Mesenchymal stem cell (in vitro differentiated cells and primary cell): Measurements from ENCODE around the gene PTMA.

Source experiments
- DNase-seq: peaks from one replicate; pipeline ENCODE4 v3.0.0-alpha.2; 2013
- H2AFZ ChIP-seq: one replicate; pipeline ENCODE4 v1.6.1; 2013; ENCODE audit warnings: low read depth, mild to moderate bottlenecking, control low read depth, inconsistent platforms, low read length, moderate library complexity
- H2AK5ac ChIP-seq: 2 replicates; pipeline ENCODE4 v1.6.1; 2013; ENCODE audit warnings: low read length, moderate library complexity, mild to moderate bottlenecking, inconsistent platforms; ENCODE audit not compliant: severe bottlenecking
- H2BK120ac ChIP-seq: one replicate; pipeline ENCODE4 v1.6.1; 2013; ENCODE audit warnings: low read depth, mild to moderate bottlenecking, inconsistent platforms, low read length, moderate library complexity
- H2BK12ac ChIP-seq, 2 experiments: one replicate each; pipeline ENCODE4 v1.6.1; 2013; ENCODE audit warnings: inconsistent platforms in 2 of 2, low read length in 2 of 2, mild to moderate bottlenecking in 2 of 2, moderate library complexity in 2 of 2, control low read depth in 1 of 2
- H2BK15ac ChIP-seq: one replicate; pipeline ENCODE4 v1.6.1; 2013; ENCODE audit warnings: mild to moderate bottlenecking, low read depth, inconsistent platforms; ENCODE audit not compliant: poor library complexity, severe bottlenecking
- H2BK5ac ChIP-seq: 2 replicates; pipeline ENCODE4 v1.6.1; 2013; ENCODE audit warnings: low read depth, mild to moderate bottlenecking, low read length, control low read depth, inconsistent platforms; ENCODE audit not compliant: poor library complexity, severe bottlenecking
- H3K14ac ChIP-seq, 2 experiments: one replicate each; pipeline ENCODE4 v1.6.1; 2013; ENCODE audit warnings: inconsistent platforms in 2 of 2, low read length in 2 of 2, control low read depth in 1 of 2, mild to moderate bottlenecking in 1 of 2, moderate library complexity in 1 of 2
- H3K18ac ChIP-seq, 2 experiments: one replicate each; pipeline ENCODE4 v1.6.1; 2013; ENCODE audit warnings: inconsistent platforms in 2 of 2, low read length in 2 of 2, control low read depth in 1 of 2, low read depth in 1 of 2, mild to moderate bottlenecking in 1 of 2
- H3K23ac ChIP-seq, 2 experiments: one replicate each; pipeline ENCODE4 v1.6.1; 2013; ENCODE audit warnings: inconsistent platforms in 2 of 2, low read length in 2 of 2, mild to moderate bottlenecking in 2 of 2, moderate library complexity in 2 of 2, control low read depth in 1 of 2
- H3K27ac ChIP-seq: 2 replicates; pipeline ENCODE4 v1.5.1; 2013; ENCODE audit warnings: mild to moderate bottlenecking, moderate library complexity, low read length, control low read depth, inconsistent platforms; ENCODE audit not compliant: poor library complexity, severe bottlenecking
- H3K27me3 ChIP-seq, 2 experiments: 2 replicates each; pipeline versions ENCODE4 v1.6.1 to v1.7.0; 2013; ENCODE audit warnings: low read length in 2 of 2, mild to moderate bottlenecking in 2 of 2, moderate library complexity in 2 of 2, control low read depth in 1 of 2, inconsistent platforms in 1 of 2; ENCODE audit not compliant: control insufficient read depth in 1 of 2, insufficient read depth in 1 of 2
- H3K36me3 ChIP-seq, 2 experiments: 2 replicates each; pipeline versions ENCODE4 v1.6.1 to v1.7.0; 2013; ENCODE audit warnings: low read length in 2 of 2, control low read depth in 1 of 2, inconsistent platforms in 1 of 2, low read depth in 1 of 2, mild to moderate bottlenecking in 1 of 2; ENCODE audit not compliant: insufficient read depth in 2 of 2, control insufficient read depth in 1 of 2
- H3K4ac ChIP-seq, 2 experiments: one replicate each; pipeline ENCODE4 v1.6.1; 2013; ENCODE audit warnings: inconsistent platforms in 2 of 2, low read length in 2 of 2, mild to moderate bottlenecking in 2 of 2, moderate library complexity in 2 of 2, control low read depth in 1 of 2, low read depth in 1 of 2
- H3K4me1 ChIP-seq: 2 replicates; pipeline ENCODE4 v1.6.1; 2013; ENCODE audit warnings: low read depth, low read length, control low read depth; ENCODE audit not compliant: control insufficient read depth, insufficient read depth
- H3K4me2 ChIP-seq: 2 replicates; pipeline ENCODE4 v1.6.1; 2013; ENCODE audit warnings: low read length, mild to moderate bottlenecking, inconsistent platforms; ENCODE audit not compliant: poor library complexity, severe bottlenecking
- H3K4me3 ChIP-seq, 2 experiments: 2 replicates each; pipeline versions ENCODE4 v1.5.1 to v1.7.0; 2013; ENCODE audit warnings: low read length in 2 of 2, mild to moderate bottlenecking in 2 of 2, control low read depth in 1 of 2, low read depth in 1 of 2; ENCODE audit not compliant: insufficient read depth in 1 of 2
- H3K79me1 ChIP-seq: replicated peaks from 2 replicates; pipeline ENCODE4 v1.6.1; 2013; ENCODE audit warnings: mild to moderate bottlenecking, control low read depth, low read length, inconsistent platforms; ENCODE audit not compliant: poor library complexity, severe bottlenecking
- H3K9ac ChIP-seq: 2 replicates; pipeline ENCODE4 v1.7.0; 2013; ENCODE audit warnings: mild to moderate bottlenecking, low read length, moderate library complexity
- H3K9me3 ChIP-seq: 2 replicates; pipeline ENCODE4 v1.7.0; 2013; ENCODE audit warnings: mild to moderate bottlenecking, low read length; ENCODE audit not compliant: control insufficient read depth
- H4K8ac ChIP-seq: one replicate; pipeline ENCODE4 v1.6.1; 2013; ENCODE audit warnings: inconsistent platforms, mild to moderate bottlenecking, low read length, moderate library complexity
- H4K91ac ChIP-seq: one replicate; pipeline ENCODE4 v1.6.1; 2013; ENCODE audit warnings: mild to moderate bottlenecking, low read length, inconsistent platforms
- WGBS: methylation state at CpG from one replicate; pipeline ENCODE4 v1.1.7; 2013; ENCODE audit warnings: mixed read lengths; 5-methylcytosine and 5-hydroxymethylcytosine counted together

The PTMA gene

DNA sequence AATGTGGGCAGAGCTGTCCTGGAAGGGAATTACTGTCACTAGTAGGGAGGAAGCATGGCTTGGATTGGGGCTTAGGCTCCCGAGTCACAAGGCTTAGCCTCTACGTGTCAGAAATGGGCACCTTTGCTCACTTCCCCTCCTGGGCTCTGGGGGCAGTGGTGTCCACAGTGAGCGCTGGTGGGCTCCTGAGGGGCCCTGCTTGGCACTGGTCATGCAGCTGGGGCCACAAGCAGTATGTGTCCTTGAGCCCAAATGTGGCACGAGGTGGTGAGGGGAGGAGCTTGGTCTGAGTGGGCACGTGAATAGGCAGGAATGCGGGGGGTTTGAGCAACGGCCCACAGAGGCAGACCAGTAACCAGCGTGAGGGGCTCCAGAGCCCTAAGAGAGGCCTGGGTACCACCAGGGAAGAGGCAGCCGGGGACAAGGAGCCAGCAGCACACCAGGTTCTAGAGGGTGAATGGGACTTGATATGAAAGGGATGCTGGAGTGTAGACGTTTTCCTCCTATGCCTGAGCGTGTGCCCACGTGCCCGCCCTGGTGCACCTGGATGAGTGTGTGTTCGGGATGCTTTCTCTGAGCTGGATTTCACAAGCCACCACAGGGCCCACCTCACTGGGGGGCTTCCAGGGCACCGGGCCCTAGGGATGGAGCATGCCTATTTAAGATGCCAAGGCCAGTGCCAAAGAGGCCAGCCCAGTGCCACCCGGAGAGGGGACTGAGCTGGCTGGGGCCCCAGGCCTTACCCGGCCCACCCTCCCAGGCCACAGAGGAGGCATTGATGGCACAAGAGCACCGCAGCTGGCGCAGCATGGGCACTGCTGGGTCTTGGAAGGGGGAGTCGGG lies 22.8 kb upstream of the PTMA start:
- Histone ChIP-seq H2BK120ac (no peak overlapping the region), H3K4me1 (peaks cover 10% of the 10 kb centered on the region), H3K36me3 (no peaks in the 10 kb centered on the region), H2AK5ac (no peak overlapping the region), H3K27ac (no peak overlapping the region), H3K4ac (no peak overlapping the region), H2BK5ac (no peak overlapping the region), H3K79me1 (no peaks in the 10 kb centered on the region), H4K91ac (peak overlapping the region; percentile 18), H3K27me3 (no peaks in the 10 kb centered on the region), H3K14ac (no peak overlapping the region), H3K9ac (no peak overlapping the region), H3K4me2 (no peak overlapping the region), H2BK15ac (peak overlapping the region; percentile 2), H2BK12ac (no peak overlapping the region), H3K4me3 (no peak overlapping the region), H4K8ac (peak overlapping the region; percentile 46), H3K9me3 (no peaks in the 10 kb centered on the region), H3K23ac (no peak overlapping the region), H2AFZ (no peak overlapping the region), H3K18ac (no peak overlapping the region)
- no peak for DNase-seq
- 82% methylated on average over 20 of the region's 20 CpGs for WGBS

DNA sequence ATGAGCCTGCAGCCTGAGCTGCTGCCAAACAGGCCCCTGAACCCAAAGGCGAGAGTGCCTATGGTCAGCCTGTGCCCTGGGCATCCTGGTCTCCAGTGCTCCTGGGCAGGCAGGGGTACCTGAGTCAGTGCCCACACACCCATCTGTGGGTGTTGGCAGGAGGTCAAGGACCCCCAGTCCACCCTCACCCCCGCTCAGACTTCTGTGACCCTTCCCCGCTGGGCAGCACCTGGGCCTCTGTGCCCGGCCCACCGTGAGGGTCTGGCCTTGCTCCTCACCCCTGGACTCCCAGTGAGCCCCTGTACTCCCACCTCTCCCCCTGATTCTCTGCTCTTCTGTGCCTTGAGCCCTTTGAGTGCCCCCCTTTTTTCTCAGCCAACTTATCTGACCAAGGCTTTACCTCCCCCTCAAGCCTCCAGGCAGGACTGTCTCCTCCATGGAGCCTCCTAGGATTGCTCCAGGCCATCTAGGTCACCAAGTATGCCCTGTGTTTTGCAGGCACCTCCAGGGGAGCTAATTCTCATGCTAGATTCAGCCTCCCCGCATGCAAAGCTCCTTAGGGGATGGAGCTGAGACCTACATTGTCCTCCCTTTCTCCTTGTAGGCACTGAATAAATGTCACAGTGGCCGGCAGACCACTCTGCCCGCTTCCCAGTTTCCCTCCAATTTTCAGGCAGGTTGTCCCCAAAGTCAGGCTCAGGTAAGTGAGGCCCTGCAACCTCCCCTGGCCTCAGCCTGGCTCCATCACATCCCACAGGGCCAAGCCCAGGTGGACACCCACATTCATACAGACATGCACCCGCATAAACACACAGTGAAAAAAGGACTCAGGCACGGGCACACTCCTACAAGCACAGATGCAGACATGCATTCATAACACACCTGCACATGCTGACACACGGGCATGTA lies 21.9 kb upstream of the PTMA start:
- Histone ChIP-seq H3K4me3 (no peak overlapping the region), H3K9ac (no peak overlapping the region), H2BK12ac (peak overlapping the region in 1 of 2 experiments; percentile 34), H3K79me1 (no peaks in the 10 kb centered on the region), H2BK120ac (no peak overlapping the region), H2BK15ac (no peak overlapping the region), H2BK5ac (no peak overlapping the region), H3K14ac (peak overlapping the region in 1 of 2 experiments; percentile 13), H3K18ac (no peak overlapping the region), H4K8ac (peak overlapping the region; percentile 38), H2AK5ac (no peak overlapping the region), H3K36me3 (no peaks in the 10 kb centered on the region), H3K27me3 (no peaks in the 10 kb centered on the region), H3K27ac (no peak overlapping the region), H3K23ac (no peak overlapping the region), H2AFZ (no peak overlapping the region), H3K4me1 (peaks cover 5% of the 10 kb centered on the region), H3K4ac (no peak overlapping the region), H3K4me2 (no peak overlapping the region), H4K91ac (no peak overlapping the region), H3K9me3 (no peaks in the 10 kb centered on the region)
- WGBS, result 88% methylated on average over 11 of the region's 11 CpGs
- no peak for DNase-seq

DNA sequence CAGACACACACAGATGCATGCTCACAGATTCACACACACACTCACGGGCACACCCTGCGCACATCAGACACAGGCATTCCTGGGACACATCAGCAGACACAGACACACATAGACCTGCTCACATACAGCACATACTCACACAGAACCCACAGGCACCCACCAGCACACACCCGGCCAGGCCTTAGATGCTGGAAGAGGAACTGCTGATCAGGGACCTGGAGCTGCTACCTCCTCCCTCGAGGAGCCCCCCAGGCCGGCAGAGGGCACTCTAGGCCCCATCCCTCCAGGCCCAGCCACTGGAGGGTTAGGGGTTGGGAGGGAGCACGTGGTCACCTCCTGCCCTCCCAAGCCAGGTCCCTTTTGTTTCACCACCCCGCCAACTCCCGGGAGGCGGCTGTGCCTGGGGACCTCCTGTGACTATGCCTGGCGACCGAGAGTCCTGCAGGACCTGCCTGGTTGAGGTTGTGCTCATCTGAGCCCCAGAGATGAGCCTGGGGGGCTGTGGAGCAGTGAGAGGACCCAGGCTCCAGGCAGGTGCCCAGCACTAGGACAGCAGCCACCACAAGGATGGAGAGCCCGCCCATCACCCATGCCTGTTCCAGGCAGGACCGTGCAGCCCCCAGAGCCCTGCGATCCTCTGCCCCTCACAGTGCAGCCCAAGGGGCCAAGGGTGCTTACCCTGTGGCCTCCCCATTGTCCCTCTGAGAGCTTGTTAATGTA lies 21.0 kb upstream of the PTMA start:
- Histone ChIP-seq H2AFZ (peak overlapping the region; percentile 72), H3K23ac (no peak overlapping the region), H3K79me1 (no peaks in the 10 kb centered on the region), H3K9ac (no peak overlapping the region), H3K36me3 (no peaks in the 10 kb centered on the region), H3K4ac (peak overlapping the region in 1 of 2 experiments; percentile 47), H3K14ac (peak overlapping the region in 1 of 2 experiments; percentile 19), H3K4me3 (no peak overlapping the region), H3K9me3 (no peaks in the 10 kb centered on the region), H2BK120ac (no peak overlapping the region), H2BK12ac (no peak overlapping the region), H3K18ac (peak overlapping the region in 1 of 2 experiments; percentile 30), H3K4me1 (no peaks in the 10 kb centered on the region), H3K4me2 (no peak overlapping the region), H2BK15ac (no peak overlapping the region), H4K8ac (peak overlapping the region; percentile 59), H3K27me3 (no peaks in the 10 kb centered on the region), H2AK5ac (no peak overlapping the region), H2BK5ac (no peak overlapping the region), H4K91ac (peak overlapping the region; percentile 44), H3K27ac (no peak overlapping the region)
- 51% methylated on average over 13 of the region's 14 CpGs for WGBS
- DNase-seq, result peak; percentile 45
